GM15510 (cell line): ENCODE data around the gene EHD3.

ENCODE experiments used
- POLR2A ChIP-seq: IDR thresholded peaks from 3 replicates; pipeline ENCODE4 v1.6.1; 2011; ENCODE audit warnings: borderline replicate concordance; ENCODE audit not compliant: insufficient read length; ENCODE audit errors: extremely low read depth

EHD3 gene

DNA sequence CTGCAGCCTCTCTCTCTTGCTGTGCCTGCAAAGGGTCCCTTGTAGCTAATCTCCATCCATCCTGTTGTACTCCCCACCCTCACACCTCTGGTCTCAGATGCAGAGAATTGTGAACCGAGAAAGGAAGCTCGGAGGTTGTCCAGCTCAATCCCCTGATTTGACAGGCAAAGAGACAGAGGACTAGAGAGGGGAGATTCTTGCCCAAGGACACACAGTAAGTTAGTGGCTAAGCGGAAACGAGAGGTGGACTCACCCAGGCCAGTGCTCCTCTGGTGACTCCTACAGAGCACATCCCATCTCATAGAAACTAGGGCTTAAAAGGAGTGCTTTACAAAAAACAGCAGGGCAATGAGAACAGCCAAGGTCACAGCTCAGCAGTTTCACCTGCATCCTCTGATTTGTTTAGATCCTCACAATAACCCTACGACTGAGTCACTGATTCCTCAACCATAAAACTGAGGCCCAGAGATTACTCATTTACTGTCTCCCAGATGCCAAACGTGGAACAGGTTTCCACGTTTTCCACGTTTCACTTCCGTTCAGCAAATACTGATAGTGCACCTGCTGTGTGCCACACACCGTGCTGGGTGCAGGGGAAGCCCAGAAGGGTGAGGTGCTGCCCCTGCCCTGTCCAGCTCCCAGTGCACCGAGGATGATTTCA, 22.1 kb downstream of the EHD3 start:
- TF ChIP-seq POLR2A = no peak

DNA sequence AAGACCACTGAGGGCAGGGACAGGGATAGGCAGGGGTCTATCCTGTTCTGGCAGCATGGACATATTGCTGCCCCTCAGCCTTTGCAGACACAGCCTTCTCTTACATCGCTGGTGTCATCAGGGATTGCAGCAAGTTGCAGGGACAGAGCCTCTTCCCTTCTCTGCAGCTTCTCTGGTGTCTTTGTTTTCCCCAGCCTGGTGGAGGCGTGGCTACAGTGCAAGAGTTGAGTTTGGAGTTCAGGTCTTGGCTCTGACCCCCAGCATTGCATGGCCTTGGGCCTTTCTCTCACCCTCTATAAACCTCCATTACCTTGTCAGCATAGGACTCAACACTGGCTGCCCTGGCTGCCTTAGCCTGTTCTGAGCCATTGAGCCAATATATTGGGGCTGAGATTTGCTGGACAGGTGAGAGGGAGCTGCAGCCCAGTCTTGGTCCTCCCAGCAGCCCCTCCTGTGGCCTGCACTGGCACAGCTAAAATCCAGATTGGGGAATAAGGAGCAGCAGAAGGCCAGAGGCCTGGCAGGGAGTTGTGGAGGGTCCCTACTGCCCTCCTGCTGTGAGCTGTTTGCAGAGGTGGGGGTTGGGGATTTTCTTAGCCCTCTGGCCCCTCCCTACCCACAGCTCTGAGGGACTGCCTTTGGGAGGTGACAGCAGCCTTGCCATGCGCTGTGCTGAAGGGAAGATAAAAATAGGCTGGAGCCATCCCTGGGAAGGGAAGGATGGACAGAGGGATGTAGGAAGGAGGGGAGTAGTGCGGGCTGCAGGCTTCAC, 22.8 kb downstream of the EHD3 start:
- no peak for TF ChIP-seq POLR2A

DNA sequence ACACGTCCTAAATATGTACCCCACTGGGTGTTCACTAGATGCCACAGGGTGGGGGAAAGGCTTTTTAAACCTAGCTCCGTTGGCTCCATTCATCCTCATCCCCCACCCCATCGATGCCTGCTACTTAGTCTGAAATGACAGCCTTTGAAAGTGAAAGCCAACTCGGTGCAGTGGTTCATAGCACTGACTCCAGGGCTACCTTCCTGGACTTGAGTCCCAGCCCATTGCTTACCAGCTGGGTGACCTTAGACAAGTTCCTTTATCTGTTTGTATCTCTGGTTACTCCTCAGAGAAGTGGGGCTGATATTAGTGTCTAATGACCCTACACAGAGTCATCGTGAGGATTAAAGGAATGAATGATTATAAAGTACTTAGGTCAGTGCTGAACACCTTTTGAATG, 24.4 kb downstream of the EHD3 start:
- TF ChIP-seq POLR2A = no peak

DNA sequence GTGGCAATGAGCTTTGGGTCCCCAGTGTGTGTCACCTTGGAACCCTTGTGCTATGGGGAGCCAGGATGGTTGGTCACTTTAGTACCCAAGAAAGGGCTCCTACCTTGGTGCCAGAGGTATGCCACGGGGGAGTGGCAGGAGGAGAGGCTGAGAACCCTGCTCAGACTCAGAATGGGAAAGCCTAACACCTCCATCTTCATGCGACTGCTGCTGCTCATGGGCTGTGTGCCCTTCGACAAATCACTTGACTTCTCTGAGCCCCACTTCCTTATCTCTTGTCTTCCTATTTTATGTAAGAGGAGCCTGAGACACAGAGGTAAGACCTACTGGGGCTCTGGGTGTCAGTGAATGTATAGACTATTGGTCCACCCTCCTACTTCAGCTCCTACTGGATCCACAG, 25.1 kb downstream of the EHD3 start:
- TF ChIP-seq POLR2A = no peak

DNA sequence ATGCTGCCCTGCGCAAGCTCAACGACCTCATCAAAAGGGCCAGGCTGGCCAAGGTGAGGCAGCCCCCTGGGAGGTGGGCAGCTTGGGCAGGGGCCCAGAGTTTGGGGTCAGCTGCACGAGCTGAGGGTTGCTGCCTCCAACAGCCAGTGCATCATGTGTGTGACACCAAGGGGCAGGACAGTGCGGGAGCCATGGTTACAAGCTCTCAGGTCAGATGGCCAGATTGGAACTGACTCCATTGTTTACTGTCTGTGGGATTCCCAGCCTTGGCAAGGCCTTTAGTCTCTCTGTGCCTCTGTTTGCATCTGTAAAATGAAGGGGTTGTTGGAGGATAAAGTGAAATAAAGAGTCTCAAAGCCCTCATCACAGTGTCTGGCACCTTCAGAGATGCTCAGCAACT, 26.9 kb downstream of the EHD3 start:
- no peak for TF ChIP-seq POLR2A

DNA sequence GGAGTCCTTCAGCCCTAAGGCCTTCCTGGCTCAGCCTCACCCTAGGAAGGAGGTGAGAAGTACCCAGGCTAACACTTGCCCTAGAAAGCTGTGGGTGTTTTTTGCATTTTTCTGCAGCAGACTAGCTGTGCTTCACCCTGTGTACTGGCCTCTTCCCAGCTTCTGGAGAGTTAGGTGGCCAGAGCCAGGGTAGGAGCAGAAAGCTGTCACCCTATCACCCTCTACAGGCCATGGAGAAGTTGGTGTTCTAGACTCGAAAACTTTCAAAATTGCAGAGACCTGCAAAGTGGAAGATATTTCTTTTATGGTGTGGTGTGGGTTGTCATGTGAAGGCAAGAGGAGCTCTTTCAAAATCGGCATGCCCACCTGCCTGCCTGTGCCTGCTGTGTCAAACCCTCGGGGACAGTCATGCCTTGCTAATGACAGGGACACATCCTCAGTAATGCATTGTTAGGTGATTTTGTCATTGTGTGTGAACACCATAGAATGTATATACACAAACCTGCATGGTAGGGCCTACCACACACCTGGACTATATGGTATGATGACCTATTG, 29.8 kb downstream of the EHD3 start:
- no peak for TF ChIP-seq POLR2A

DNA sequence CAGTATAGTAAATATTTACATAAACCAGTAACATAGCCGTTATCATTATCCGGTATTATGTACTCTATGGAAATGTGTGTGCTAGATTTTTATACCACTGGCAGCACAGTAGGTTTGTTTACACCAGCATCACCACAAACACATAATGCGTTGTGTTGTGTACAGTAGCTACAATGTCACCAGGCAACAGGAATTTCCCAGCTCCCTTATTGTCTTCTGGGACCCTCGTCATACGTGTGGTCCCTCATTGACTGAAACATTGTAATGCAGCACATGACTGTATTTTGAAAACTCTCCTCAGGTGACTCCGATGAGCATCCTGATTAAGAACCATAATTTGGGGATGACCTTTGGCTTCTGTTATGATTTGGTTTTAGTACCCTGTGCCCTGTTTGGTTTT, 31.3 kb downstream of the EHD3 start:
- no peak for TF ChIP-seq POLR2A

DNA sequence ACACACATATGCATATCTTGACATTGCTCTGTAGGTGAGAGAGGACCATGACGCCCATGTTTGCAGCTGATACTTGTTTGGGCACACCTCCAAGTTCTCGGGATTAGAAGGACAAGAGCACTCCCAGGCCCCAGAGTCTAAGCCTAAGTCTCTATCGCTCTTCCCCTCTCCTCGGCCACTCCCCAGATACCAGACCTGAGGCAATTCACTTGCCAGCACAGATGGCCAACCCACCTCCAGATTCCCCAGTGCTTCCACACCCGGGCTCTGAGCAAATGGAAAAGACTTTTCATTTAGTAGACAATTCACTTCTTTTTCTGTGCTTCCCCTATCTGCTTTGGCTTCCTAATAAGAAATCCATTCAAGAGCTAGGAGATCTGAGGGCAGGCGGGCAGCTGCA, 32.9 kb downstream of the EHD3 start:
- TF ChIP-seq POLR2A = no peak

DNA sequence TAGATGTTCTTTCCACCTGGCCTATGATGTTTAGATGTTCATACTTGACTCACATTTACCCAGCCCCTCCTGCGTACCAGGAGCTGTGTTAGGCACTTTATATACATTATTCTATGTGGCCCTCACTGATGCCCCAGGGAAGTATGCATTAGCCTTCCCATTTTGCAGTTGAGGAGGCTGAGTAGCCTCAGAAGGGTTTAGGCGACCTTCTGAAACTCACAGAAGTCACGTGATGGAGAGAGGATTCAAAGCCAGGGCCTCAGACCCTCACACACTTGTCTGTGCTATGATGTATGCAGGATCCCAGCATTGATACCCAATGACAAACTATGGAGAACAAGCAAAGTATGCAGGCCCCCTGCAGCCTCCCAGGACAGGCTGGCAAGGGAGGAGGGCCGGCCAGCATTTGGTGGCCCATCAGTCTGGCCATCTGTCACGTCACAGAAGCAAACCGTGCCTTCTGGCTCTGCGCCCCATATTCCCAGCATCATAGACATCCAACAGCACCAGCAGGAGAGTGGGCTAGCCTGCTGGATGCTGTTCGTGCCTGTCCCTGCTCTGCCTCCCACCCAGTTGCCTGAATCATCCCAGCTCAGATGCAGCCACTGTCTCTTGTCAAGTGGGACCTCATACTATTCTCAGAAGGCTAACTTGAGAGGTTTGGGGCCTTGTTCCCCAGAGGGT, 33.6 kb downstream of the EHD3 start:
- TF ChIP-seq POLR2A = no peak

DNA sequence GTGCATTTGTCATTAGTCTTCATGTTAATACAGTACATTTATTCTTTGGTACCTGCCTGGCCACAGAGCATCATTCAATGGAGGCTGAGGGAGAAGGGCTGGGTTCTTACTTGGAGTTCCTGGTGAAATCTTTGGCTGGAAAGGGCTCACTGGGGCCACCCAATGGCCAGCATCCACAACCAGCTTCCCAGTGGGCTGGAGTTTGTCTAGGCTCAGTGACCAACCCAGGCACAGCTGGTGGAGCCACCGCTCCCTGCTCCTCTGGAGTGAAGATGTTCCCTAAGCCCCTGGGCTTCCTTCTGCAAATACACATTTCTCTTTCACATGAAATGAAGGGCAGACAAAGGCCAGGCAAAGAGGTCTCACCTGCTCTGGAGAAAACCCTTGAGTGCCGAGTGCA, 34.4 kb downstream of the EHD3 start:
- no peak for TF ChIP-seq POLR2A

DNA sequence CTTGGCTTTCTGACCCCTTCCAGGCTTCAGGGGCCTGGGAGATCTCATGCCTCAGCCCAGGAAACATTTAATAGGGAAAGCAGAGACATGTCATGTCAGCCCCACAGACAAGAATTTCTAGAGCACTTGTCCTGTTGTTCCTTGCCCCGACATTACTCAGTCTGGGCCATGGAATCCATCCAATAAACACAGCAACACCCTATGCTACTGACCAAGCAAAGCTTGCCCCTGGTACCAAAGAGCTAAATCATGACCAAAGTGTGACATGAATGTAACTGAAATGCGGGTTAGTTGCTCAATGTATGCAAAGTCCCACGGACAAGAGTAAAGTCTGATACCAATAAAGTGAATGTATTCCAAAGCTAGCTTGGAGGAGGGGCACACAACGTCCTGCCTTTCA, 35.1 kb downstream of the EHD3 start:
- no peak for TF ChIP-seq POLR2A

DNA sequence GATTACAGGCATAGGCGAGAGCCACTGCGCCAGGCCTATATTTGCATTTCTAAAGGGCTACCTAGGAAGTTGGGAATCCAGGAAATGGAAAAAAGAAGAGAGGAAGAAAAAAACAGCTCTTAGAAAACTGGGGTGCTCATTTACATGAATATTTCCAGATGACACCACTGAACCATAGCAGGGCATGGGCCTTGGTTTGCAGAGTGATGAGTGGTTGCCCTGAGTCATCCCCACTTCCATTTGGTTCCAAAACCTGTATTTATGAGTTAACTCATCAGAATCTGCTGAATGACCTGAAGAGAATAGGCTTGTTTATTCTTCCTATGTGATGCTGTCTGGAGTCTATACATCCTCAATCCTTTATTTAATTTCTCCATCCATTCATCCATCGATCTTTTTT, 36.2 kb downstream of the EHD3 start:
- TF ChIP-seq POLR2A = no peak

DNA sequence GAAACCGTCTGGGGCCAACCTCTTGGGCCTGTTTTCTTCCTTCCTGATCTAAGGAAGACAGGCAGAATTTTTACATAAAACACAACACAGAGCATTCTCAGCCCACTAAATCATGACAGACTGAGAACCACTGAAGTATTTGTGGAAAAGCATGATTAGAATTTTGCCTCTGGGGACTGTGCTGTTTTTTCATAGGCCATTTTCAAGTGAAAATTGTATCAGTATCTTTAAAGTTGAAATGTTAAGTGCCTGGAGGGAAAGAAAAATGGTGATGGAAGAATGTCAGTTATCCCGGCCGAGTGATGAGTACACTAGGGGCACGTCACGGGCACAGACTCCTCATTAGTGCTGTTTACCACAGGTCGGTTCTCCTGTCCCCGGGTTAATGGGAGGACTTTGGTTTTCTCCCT, 36.9 kb downstream of the EHD3 start:
- TF ChIP-seq POLR2A = no peak

DNA sequence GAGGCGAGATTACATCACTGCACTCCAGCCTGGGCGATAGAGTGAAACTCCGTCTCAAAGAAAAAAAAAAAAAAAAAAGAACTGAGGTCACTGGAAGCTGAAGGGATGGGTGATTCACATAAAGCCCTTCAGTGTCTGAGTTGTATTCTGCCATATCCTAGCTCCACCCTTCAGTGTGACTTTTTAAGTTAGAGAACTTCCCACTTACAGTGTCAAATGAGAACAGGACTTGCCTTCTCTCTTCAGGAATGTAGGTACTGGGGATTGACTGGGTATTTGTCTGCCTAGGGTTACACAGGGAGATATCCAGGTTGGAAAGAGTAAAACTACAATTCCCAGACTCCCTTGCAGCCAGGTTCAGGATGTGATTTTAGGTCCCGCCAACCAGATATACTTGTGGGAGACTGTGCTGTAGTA, 37.9 kb downstream of the EHD3 start:
- TF ChIP-seq POLR2A = no peak

DNA sequence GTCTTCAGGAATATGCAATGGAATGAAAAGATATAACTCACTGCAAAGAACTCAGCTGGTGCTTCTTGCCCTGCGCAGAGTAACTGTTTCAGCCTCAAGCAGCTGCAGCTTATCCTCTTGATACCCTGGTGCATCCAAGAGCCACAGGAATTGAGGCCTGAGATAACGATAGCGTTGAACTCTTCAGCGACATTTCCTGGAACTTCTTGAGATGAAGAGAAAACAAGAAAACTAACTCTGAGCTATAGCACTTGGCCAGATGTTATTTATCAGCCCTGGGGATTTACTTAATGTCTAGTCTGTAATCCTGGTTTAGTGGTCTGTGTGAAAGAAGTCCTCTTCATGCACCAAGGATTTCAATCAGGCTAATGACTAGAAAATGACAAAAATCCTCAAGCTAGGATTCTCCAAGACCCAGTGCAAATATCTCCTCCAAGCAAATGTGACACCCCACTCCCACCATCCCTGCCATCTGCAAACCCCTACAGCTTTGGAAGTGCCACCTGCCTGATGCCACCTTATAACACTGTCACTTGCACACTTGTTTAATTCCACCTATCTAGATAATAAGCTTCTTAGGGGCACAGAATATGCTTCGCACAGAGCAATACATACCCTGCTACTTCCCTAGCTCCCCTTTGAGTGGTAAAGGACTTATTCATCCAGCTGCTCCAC, 40.6 kb downstream of the EHD3 start:
- no peak for TF ChIP-seq POLR2A
